HG03066 (cell line): ENCODE results near the gene KANSL2.

Experiments used
- ATAC-seq: cut with Tn5 transposase; IDR thresholded peaks from one replicate; pipeline ENCODE4 v1.9.1; 2021; ENCODE audit warnings: low read depth; ENCODE audit not compliant: unreplicated experiment

The KANSL2 gene

DNA sequence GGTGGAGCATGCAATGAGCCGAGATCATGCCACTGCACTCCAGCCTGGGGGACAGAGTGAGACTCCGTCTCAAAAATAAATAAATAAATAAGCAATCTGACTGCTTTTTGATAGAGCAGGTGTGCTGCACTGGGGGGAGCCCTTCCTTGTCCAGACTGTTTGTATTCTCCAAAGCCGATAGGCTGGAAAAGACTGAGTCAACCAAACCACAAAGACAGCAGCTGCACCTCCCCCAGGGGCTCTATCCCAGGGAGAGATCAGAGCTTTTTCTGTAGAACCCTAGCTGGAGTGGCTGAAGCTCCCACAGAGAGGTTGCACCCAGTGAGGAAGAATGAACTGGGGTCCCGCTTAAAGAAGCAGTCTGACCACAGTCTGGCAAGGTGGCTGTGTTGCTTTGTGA, 66.4 kb downstream of the KANSL2 start:
- no peak for ATAC-seq

DNA sequence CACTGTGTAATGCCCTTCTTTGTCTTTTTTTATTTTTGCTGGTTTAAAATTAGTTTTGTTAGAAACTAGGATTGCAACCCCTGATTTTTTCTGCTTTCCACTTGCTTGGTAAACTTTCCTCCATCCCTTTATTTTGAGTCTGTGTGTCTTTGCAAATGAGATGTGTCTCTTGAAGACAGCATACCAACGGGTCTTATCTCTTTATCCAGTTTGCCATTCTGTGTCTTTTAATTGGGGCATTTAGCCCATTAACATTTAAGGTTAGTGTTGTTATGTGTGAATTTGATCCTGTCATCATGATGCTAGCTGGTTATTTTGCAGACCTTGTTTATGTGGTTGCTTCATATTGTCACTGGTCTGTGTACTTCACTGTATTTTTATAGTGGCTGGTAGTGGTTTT, 68.7 kb downstream of the KANSL2 start:
- no peak for ATAC-seq
